GM19372 (cell line): Measurements from ENCODE around the gene RAPGEF4.

Experiments
- ATAC-seq: cut with Tn5 transposase; IDR thresholded peaks from one replicate; pipeline ENCODE4 v1.9.1; 2021; ENCODE audit warnings: mild to moderate bottlenecking, low read depth, moderate library complexity; ENCODE audit not compliant: unreplicated experiment

Gene RAPGEF4

GRCh38 chr2:172821370-172822338 is 86.0 kb downstream of the RAPGEF4 start:
- ATAC-seq = no peak

GRCh38 chr2:172822585-172822984 is 86.9 kb downstream of the RAPGEF4 start:
- no peak for ATAC-seq

GRCh38 chr2:172823261-172823850 is 87.7 kb downstream of the RAPGEF4 start:
- ATAC-seq = no peak

- no peak for ATAC-seq
Observed at GRCh38 chr2:172826522-172826921, 90.9 kb downstream of the RAPGEF4 start.

GRCh38 chr2:172829229-172829628 is 93.6 kb downstream of the RAPGEF4 start:
- ATAC-seq = no peak

- no peak for ATAC-seq
Observed at GRCh38 chr2:172830482-172830881, 94.8 kb downstream of the RAPGEF4 start.

- ATAC-seq = no peak
Observed at GRCh38 chr2:172833898-172834297, 98.3 kb downstream of the RAPGEF4 start.

- no peak for ATAC-seq
Observed at GRCh38 chr2:172834881-172835280, 99.2 kb downstream of the RAPGEF4 start.

- ATAC-seq = no peak
Observed at GRCh38 chr2:172836347-172836821, 100.7 kb downstream of the RAPGEF4 start.

- no peak for ATAC-seq
Observed at GRCh38 chr2:172836827-172837226, 101.2 kb downstream of the RAPGEF4 start.

GRCh38 chr2:172839446-172839845 is 103.8 kb downstream of the RAPGEF4 start:
- ATAC-seq = no peak

GRCh38 chr2:172842511-172843265 is 107.0 kb downstream of the RAPGEF4 start:
- ATAC-seq = no peak

GRCh38 chr2:172843266-172843582 is 107.6 kb downstream of the RAPGEF4 start:
- ATAC-seq = no peak

GRCh38 chr2:172843902-172844715 is 108.5 kb downstream of the RAPGEF4 start:
- no peak for ATAC-seq

- no peak for ATAC-seq
Observed at GRCh38 chr2:172845028-172845630, 109.5 kb downstream of the RAPGEF4 start.

GRCh38 chr2:172846551-172846950 is 110.9 kb downstream of the RAPGEF4 start:
- no peak for ATAC-seq

- ATAC-seq = no peak
Observed at GRCh38 chr2:172847188-172847587, 111.5 kb downstream of the RAPGEF4 start.

- ATAC-seq = no peak
Observed at GRCh38 chr2:172848519-172848918, 112.9 kb downstream of the RAPGEF4 start.

- no peak for ATAC-seq
Observed at GRCh38 chr2:172849519-172850217, 114.0 kb downstream of the RAPGEF4 start.
